ENCODE results near the gene IKZF2. TPM values are rescaled to one million over a fixed set of nuclear protein-coding genes. Genes with fewer than 3 reads are reported as not detected.

Gene IKZF2
- total and polyA plus RNA-seq, 2 experiments from 2014 or later: 2.6 to 10.1 TPM

DNA sequence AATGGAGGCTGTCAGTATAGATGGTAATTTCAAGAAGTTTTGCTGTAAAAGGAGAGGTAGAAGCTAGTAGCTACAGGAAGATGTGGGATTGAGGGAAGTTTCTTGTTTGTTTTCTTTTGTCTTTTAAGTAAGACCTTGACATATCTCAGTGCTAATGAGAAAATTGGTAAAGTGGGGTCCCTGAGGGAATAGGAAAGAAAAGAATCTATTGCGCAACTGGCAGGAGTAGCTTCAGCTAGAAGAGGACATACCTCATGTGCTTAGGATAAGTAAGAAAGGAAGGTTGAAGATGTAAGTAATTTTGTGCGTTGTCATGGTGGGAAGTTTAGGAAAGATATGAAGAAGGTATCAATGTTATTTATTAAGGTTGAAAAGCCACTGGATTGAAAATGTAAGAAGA lies 8.4 kb upstream of the IKZF2 start:
- Mint-ChIP-seq H3K9me3 (no peaks in the 10 kb centered on the region), H3K4me1 (peaks cover 4% of the 10 kb centered on the region; the same call in 2 of the 3 replicates), H3K36me3 (ENCODE audit: low read depth) (no peaks in the 10 kb centered on the region), H3K27ac (no peak overlapping the region), H3K4me3 (no peak overlapping the region), H3K27me3 (ENCODE audit: insufficient read depth, low read depth, poor library complexity) (no peaks in the 10 kb centered on the region)
- ATAC-seq (no peak), DNase-seq (ENCODE audit: low spot score) (no peak)
- Histone ChIP-seq H3K4me2 (no peak overlapping the region), H3K79me2 (replicated peaks; ENCODE audit: insufficient read depth) (no peaks in the 10 kb centered on the region), H4K20me1 (replicated peaks; ENCODE audit: insufficient read depth) (no peaks in the 10 kb centered on the region), H2AFZ (peak overlapping the region; percentile 9; the same call in 1 of the 2 replicates), H3K4me3 (no peak overlapping the region), H3K9me2 (ENCODE audit: insufficient read depth) (no peaks in the 10 kb centered on the region), H3K36me3 (ENCODE audit: insufficient read depth) (no peaks in the 10 kb centered on the region), H3F3A (replicated peaks; ENCODE audit: low read depth) (no peaks in the 10 kb centered on the region), H3K4me1 (ENCODE audit: insufficient read depth) (0 out of 2 replicates have a peak, but pooled peaks cover 3% of the 10 kb centered on the region), H3K27ac (ENCODE audit: low read depth) (no peak overlapping the region), H3K27me3 (ENCODE audit: insufficient read depth) (no peaks in the 10 kb centered on the region)
- TF ChIP-seq, protein P1, sequence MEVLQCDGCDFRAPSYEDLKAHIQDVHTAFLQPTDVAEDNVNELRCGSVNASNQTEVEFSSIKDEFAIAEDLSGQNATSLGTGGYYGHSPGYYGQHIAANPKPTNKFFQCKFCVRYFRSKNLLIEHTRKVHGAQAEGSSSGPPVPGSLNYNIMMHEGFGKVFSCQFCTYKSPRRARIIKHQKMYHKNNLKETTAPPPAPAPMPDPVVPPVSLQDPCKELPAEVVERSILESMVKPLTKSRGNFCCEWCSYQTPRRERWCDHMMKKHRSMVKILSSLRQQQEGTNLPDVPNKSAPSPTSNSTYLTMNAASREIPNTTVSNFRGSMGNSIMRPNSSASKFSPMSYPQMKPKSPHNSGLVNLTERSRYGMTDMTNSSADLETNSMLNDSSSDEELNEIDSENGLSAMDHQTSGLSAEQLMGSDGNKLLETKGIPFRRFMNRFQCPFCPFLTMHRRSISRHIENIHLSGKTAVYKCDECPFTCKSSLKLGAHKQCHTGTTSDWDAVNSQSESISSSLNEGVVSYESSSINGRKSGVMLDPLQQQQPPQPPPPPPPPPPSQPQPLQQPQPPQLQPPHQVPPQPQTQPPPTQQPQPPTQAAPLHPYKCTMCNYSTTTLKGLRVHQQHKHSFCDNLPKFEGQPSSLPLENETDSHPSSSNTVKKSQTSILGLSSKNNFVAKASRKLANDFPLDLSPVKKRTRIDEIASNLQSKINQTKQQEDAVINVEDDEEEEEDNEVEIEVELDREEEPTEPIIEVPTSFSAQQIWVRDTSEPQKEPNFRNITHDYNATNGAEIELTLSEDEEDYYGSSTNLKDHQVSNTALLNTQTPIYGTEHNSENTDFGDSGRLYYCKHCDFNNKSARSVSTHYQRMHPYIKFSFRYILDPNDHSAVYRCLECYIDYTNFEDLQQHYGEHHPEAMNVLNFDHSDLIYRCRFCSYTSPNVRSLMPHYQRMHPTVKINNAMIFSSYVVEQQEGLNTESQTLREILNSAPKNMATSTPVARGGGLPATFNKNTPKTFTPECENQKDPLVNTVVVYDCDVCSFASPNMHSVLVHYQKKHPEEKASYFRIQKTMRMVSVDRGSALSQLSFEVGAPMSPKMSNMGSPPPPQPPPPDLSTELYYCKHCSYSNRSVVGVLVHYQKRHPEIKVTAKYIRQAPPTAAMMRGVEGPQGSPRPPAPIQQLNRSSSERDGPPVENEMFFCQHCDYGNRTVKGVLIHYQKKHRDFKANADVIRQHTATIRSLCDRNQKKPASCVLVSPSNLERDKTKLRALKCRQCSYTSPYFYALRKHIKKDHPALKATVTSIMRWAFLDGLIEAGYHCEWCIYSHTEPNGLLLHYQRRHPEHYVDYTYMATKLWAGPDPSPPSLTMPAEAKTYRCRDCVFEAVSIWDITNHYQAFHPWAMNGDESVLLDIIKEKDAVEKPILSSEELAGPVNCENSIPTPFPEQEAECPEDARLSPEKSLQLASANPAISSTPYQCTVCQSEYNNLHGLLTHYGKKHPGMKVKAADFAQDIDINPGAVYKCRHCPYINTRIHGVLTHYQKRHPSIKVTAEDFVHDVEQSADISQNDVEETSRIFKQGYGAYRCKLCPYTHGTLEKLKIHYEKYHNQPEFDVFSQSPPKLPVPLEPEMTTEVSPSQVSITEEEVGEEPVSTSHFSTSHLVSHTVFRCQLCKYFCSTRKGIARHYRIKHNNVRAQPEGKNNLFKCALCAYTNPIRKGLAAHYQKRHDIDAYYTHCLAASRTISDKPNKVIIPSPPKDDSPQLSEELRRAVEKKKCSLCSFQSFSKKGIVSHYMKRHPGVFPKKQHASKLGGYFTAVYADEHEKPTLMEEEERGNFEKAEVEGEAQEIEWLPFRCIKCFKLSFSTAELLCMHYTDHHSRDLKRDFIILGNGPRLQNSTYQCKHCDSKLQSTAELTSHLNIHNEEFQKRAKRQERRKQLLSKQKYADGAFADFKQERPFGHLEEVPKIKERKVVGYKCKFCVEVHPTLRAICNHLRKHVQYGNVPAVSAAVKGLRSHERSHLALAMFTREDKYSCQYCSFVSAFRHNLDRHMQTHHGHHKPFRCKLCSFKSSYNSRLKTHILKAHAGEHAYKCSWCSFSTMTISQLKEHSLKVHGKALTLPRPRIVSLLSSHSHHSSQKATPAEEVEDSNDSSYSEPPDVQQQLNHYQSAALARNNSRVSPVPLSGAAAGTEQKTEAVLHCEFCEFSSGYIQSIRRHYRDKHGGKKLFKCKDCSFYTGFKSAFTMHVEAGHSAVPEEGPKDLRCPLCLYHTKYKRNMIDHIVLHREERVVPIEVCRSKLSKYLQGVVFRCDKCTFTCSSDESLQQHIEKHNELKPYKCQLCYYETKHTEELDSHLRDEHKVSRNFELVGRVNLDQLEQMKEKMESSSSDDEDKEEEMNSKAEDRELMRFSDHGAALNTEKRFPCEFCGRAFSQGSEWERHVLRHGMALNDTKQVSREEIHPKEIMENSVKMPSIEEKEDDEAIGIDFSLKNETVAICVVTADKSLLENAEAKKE (CRISPR knock-in tag; IDR thresholded peaks at IDR 0.05): no peak
- TF ChIP-seq, protein P2, sequence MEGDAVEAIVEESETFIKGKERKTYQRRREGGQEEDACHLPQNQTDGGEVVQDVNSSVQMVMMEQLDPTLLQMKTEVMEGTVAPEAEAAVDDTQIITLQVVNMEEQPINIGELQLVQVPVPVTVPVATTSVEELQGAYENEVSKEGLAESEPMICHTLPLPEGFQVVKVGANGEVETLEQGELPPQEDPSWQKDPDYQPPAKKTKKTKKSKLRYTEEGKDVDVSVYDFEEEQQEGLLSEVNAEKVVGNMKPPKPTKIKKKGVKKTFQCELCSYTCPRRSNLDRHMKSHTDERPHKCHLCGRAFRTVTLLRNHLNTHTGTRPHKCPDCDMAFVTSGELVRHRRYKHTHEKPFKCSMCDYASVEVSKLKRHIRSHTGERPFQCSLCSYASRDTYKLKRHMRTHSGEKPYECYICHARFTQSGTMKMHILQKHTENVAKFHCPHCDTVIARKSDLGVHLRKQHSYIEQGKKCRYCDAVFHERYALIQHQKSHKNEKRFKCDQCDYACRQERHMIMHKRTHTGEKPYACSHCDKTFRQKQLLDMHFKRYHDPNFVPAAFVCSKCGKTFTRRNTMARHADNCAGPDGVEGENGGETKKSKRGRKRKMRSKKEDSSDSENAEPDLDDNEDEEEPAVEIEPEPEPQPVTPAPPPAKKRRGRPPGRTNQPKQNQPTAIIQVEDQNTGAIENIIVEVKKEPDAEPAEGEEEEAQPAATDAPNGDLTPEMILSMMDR (conservative IDR thresholded peaks at IDR 0.05; ENCODE audit: low read depth in 2 of 2): no peak
- no peak for TF ChIP-seq ZNF114 (CRISPR knock-in tag; IDR thresholded peaks at IDR 0.05)

DNA sequence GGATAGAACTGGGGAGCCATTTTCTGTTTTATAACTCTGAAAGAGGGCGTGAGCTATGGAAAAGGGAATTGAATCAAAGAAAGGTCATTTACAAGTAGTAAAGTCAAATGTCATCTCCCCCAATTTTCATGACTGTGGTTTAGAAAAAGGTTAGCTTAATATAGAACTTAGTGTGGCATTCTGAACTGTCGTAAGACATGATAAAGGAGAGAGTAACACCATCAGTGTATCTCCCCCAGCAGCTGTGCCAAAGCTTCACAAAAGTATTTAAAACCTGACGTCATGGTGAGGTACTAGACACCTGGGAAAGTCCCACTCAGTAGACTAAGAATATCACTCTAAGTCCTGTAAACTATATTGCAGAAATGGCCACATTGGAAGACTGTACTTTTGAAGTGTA lies 5.8 kb upstream of the IKZF2 start:
- Mint-ChIP-seq H3K27ac (no peak overlapping the region), H3K36me3 (ENCODE audit: low read depth) (no peaks in the 10 kb centered on the region), H3K27me3 (ENCODE audit: insufficient read depth, low read depth, poor library complexity) (no peaks in the 10 kb centered on the region), H3K4me3 (no peak overlapping the region), H3K9me3 (no peaks in the 10 kb centered on the region), H3K4me1 (peaks cover 23% of the 10 kb centered on the region; the same call in 2 of the 3 replicates)
- Histone ChIP-seq H3K36me3 (ENCODE audit: insufficient read depth) (no peaks in the 10 kb centered on the region), H3K79me2 (replicated peaks; ENCODE audit: insufficient read depth) (no peaks in the 10 kb centered on the region), H4K20me1 (replicated peaks; ENCODE audit: insufficient read depth) (no peaks in the 10 kb centered on the region), H2AFZ (no peak overlapping the region), H3K27ac (ENCODE audit: low read depth) (no peak overlapping the region), H3K4me1 (ENCODE audit: insufficient read depth) (peaks cover 10% of the 10 kb centered on the region; the same call in 1 of the 2 replicates), H3K4me3 (no peak overlapping the region), H3K4me2 (no peak overlapping the region), H3K27me3 (ENCODE audit: insufficient read depth) (peaks cover 9% of the 10 kb centered on the region), H3F3A (replicated peaks; ENCODE audit: low read depth) (no peaks in the 10 kb centered on the region), H3K9me2 (ENCODE audit: insufficient read depth) (no peaks in the 10 kb centered on the region)
- no peak for ATAC-seq
- no peak for DNase-seq (ENCODE audit: low spot score)
- TF ChIP-seq STAT1 (IDR thresholded peaks at IDR 0.05; ENCODE audit: unreplicated experiment) (no peak), ZNF114 (CRISPR knock-in tag; IDR thresholded peaks at IDR 0.05) (no peak), NANOG (IDR thresholded peaks at IDR 0.05; ENCODE audit: borderline replicate concordance) (no peak), JUNB (IDR thresholded peaks at IDR 0.05; ENCODE audit: unreplicated experiment) (no peak)
- TF ChIP-seq, protein P3, sequence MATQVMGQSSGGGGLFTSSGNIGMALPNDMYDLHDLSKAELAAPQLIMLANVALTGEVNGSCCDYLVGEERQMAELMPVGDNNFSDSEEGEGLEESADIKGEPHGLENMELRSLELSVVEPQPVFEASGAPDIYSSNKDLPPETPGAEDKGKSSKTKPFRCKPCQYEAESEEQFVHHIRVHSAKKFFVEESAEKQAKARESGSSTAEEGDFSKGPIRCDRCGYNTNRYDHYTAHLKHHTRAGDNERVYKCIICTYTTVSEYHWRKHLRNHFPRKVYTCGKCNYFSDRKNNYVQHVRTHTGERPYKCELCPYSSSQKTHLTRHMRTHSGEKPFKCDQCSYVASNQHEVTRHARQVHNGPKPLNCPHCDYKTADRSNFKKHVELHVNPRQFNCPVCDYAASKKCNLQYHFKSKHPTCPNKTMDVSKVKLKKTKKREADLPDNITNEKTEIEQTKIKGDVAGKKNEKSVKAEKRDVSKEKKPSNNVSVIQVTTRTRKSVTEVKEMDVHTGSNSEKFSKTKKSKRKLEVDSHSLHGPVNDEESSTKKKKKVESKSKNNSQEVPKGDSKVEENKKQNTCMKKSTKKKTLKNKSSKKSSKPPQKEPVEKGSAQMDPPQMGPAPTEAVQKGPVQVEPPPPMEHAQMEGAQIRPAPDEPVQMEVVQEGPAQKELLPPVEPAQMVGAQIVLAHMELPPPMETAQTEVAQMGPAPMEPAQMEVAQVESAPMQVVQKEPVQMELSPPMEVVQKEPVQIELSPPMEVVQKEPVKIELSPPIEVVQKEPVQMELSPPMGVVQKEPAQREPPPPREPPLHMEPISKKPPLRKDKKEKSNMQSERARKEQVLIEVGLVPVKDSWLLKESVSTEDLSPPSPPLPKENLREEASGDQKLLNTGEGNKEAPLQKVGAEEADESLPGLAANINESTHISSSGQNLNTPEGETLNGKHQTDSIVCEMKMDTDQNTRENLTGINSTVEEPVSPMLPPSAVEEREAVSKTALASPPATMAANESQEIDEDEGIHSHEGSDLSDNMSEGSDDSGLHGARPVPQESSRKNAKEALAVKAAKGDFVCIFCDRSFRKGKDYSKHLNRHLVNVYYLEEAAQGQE (IDR thresholded peaks at IDR 0.05; ENCODE audit: unreplicated experiment): no peak
- TF ChIP-seq, protein P2 (conservative IDR thresholded peaks at IDR 0.05; ENCODE audit: low read depth in 2 of 2): no peak
